Activated CD8-positive, alpha-beta memory T cell treated with anti-CD3 and anti-CD28 coated beads, Interleukin-2, amount 50 U/mL, for 1 hour (primary cell): ENCODE measurements around the gene FBP1.
"Not testable (repeated sequence)": the region's sequence is repeated elsewhere in the genome, so short reads cannot be mapped to it uniquely, and the experiment has no call there.

Source experiments
- DNase-seq: peaks from one replicate; pipeline ENCODE4 v3.0.0-alpha.2; 2020; ENCODE audit errors: extremely low read depth

The FBP1 gene

DNA sequence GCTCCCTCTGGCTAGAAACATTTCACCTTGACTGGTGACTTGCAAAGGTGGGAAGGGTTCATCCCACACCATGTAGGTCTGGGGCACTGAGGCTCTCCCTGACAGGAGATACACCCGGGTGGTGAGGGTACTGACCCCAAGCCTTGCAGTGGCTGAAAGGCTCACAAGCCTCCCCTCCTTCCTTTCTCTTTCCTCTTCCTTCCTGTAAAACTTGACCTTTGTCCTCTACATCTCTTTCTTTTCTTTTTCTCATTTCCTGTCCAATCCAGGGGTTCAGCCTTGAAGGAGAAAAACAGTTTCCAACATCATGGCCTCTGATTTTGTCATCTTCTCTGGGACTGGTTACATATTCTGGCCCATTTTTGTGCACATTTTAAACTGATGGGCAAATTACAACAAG is 62.3 kb downstream of the FBP1 start:
- DNase-seq, result no peak

DNA sequence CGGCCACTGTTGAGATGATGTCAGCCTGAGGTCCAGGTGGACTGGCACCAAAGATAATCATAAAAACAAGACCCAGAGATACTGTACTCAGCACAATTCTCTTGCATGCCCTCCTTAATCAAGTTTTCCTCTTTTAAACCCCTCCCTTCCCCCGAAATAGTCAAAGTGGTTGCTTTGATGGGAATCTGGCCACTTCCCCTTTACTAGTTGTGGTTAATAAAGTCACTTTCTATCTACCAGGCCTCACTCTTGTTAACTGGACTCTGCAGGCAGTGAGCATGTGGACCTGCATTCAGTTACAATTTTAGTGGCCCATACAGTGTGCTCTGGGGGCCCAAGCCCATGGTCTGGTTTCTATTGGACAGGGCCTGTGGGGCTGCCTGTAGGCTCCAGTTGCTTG is 63.2 kb downstream of the FBP1 start:
- no peak for DNase-seq

DNA sequence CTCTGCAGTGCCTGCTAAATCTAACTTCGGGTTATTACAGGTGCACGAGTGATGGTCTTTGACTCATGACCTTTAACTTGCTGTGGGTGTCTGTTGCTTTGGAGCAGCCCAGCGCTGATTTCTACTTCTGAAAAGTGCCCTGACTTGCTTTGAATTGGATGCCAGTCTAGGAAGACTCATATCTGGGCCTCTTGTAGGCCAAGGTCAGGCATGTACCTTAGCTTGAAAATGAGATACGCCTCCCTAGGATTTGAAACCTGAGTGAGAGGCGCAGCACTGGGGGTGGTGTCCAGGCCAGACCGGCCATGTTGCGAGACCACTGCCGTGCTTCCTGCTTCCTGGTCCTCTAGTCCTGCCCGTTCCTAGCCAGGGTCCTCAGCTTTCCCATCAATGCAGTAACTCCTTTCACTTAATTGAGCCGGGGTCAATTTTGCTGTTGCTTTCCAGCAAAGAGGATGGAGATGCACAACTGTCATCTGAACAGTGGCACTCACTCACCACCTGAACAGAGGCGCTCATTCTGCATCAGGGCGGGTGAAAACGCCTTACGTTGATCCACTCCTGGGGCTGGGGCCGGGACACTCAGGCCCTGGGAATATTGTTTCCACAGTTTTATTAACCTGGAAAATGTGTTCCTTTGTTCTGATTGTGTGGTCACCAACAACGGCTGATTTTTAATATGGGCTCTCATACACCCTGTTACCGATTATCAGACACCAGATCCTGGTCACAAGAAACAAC is 70.2 kb downstream of the FBP1 start:
- DNase-seq, result no peak

DNA sequence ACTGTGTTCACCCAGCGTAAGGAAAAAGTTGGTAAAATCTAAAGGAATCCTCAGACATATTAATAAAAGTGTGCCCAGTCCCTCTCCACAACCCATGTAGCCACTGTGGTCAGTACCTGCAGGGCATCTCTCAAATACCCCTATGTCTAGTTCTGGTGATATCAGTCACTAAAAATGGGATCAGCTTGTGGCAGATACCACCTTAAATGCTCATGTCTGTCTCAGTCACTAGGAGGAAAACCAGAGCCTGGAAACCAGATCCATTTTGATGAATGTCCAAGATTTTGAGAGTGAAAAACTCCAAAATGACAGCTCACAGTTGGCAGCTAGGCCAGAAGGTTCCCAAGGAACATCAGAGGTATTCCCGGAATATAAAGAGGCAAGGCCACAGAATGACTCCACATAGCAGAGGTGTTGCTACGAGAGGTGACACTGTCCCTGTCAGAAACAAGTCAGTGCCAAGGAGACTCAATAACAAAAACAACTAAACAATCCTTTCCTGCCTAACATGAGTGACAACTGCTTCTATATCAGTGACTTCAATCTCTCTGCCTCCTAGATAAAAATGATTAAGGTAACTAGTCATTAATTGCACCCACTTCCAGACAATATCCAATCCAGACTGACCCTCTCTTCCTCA is 70.9 kb downstream of the FBP1 start:
- DNase-seq, result no peak

DNA sequence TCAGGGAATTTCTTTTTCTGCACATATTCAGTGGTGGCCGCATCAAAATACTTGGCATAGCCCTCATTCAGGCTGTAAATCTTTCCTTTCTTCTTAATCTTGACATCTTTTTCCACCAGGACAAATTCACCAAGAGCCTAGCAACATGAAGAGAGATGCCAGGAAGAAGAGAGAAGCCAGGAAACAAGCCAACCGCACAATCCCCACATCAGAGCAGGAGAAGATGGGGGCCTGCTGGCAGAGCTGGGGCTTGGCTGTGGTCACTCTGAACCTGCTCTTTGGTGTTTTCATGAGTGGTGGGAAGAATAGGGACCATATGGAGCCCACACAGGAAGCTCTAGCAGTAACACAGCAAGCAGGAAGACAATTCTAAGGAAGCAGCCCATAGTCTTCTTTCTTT is 72.0 kb downstream of the FBP1 start:
- no peak for DNase-seq

DNA sequence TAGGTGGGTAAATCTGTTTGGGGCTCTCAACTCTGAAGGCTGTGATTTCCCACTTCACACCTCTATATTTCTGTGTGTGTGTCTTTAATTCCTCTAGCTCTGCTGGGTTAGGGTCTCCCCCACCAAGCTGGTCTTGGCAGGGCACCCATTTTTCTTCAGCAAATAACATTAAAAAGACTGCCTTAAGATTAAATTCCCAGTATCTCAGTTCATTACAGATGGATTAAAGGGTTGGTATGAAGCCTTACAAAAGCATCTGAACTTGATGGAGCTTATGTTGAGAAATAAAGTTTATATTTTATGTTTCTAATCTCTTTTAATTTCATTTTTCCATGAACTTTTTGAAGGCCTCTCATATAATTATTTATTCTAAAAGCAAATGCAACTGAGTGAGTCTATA is 72.8 kb downstream of the FBP1 start:
- DNase-seq, result no peak

DNA sequence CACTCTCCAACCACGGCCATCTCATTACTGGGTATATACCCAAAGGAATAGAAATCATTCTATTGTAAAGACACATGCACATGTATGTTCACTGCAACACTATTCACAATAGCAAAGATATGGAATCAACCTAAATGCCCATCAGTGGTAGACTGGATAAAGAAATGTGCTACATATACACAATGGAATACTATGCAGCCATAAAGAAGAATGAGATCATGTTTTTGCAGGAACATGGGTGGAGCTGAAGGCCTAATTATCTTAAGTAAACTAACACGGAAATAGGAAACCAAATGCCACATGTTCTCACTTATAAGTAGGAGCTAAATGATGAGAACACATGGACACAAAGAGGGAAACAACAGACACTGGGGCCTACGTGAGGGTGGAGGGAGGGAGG is 75.0 kb downstream of the FBP1 start:
- DNase-seq, result not testable (repeated sequence)

DNA sequence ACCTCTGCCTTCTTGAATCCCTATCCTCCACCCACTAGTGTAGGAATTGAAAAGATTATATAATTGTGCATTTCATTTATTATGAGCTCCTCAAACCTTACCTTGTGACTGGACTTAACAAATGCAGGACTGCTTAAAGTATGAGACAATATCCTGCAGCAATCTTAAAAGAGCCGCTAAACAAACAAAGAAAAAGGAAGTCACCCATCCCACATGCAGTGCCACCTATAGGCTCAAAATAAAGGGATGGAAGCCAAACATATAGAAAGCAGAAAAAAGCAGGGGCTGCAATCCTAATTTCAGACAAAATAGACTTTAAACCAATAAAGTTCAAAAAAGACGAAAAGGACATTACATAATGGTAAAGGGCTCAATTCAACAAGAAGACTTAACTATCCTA is 75.8 kb downstream of the FBP1 start:
- DNase-seq, result no peak

DNA sequence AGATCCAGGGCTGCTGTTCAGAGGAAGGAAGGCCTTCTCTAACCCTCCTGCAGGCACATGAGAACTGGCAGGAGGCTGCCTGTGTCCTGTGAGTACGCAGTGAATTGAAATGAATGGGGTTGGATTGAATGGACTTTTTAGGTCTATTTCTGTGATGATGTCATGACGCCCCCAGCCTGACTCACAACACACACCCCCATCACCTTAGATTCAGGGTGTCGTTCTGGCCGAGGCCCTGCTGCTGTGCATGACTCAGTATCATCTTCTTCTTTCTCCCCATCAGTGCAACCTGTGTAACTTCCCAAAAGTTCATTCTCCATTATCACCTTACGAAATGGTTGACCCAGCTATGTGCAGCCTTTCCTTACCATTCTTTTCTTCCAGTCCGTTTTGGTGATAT is 79.1 kb downstream of the FBP1 start:
- no peak for DNase-seq

DNA sequence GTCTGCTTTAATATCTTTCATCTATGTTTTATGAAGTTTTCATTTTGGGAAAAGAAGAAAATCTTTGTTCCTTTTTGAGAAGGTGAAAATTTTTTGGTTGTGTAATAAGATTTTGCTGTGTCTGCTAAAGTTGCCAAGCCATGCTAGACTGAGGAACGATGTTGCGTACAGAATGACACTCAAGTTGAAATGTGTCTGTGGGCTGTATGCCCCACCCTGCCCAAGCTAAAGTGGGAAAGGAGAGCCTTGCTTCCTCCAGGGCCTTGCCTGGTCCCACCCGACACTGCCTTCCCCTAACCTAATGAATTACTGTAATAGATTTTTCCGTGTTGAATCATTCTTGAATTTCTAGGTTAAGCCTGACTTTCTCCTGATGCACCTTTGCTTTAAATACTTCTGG is 81.9 kb downstream of the FBP1 start:
- DNase-seq, result no peak

DNA sequence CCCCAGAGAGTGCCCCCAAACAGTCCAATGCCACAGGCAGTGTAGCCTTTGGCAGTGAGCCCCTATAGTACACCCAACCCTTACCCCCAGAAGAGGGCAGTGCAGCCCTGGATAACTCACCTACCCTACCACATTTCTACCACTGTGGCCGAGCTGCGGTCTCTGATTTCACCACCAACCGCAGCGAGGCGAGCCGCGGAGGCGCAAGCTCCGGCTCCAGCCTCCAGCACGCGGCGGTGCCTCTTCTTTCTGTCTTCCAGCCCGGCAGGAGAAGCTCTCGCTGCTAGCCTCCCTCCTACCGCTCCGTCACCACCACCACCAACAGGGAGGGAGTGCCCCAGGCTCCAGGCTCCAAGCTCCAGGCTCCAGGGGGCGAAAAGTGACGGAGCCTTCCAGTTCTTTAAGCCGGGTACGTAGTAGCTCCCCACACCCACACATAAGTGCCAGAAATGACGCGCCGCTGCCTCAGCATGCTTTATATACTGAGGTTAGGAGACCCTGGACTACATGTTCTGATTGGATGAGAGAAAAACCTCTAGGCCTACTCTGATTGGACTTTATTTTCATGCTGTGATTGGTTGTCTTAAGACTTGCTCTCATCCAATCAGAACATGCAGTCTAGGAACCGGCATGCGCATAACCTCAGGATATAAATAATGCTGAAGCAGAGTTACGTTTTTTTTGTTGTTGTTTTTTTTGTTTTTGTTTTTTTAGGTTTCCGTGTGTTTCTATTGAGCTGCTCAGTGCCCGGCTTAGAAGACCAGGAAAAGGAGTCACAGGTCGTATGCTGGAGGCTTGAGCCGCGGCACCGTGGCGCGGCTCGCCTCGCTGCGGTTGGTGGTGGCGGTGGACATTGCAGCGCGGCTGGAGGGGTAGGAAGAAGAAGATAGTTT is 84.6 kb downstream of the FBP1 start, which contains the start of gene PCAT7:
PCAT7 (plus strand) TSS at position 645 of the 893 bp plus-strand sequence.
- DNase-seq, result no peak

DNA sequence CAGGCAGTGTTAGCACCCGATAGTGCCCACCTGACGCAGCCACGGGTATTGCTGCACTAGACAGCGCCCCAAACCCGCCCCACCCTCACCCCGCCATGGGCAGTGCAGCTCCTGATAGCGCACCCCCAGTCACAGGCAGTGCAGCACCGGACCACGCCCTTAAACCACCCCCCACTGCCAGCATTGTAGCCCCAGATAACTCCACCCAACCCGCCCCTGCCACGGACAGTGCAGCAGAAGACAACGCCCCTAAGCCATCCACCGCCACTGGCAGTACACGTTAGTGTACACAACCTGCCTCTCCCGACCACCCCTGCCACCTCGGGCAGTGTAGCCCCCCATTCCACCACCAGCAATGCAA is 85.3 kb downstream of the FBP1 start:
- no peak for DNase-seq
